GM18907 (cell line): ENCODE measurements around the gene NEIL3.
"Not testable (repeated sequence)": the region's sequence is repeated elsewhere in the genome, so short reads cannot be mapped to it uniquely, and the experiment has no call there.

Source experiments
- ATAC-seq: cut with Tn5 transposase; IDR thresholded peaks from one replicate; pipeline ENCODE4 v1.9.1; 2021; ENCODE audit warnings: mild to moderate bottlenecking, moderate library complexity; ENCODE audit not compliant: unreplicated experiment

The NEIL3 gene

GRCh38 chr4:177297785-177298391, 11.8 kb upstream of the NEIL3 start:
- no peak for ATAC-seq

GRCh38 chr4:177301126-177301639, 8.5 kb upstream of the NEIL3 start:
- ATAC-seq: no peak

- no peak for ATAC-seq
Observed at GRCh38 chr4:177302371-177303100, 7.1 kb upstream of the NEIL3 start.

- ATAC-seq: no peak
Observed at GRCh38 chr4:177304094-177304493, 5.6 kb upstream of the NEIL3 start.

- ATAC-seq: not testable (repeated sequence)
Observed at GRCh38 chr4:177304864-177305263, 4.8 kb upstream of the NEIL3 start.

GRCh38 chr4:177308125-177308524, 1.5 kb upstream of the NEIL3 start:
- ATAC-seq: no peak

GRCh38 chr4:177308847-177309521, 690 bp upstream of the NEIL3 start:
- peak; percentile 1 for ATAC-seq

GRCh38 chr4:177311589-177311988, 1.9 kb downstream of the NEIL3 start:
- ATAC-seq: no peak

GRCh38 chr4:177313263-177313662, 3.6 kb downstream of the NEIL3 start:
- ATAC-seq: no peak

GRCh38 chr4:177315767-177316464, 6.2 kb downstream of the NEIL3 start:
- ATAC-seq: peak; percentile 63

GRCh38 chr4:177320721-177321120, 11.0 kb downstream of the NEIL3 start:
- no peak for ATAC-seq

GRCh38 chr4:177321647-177322046, 12.0 kb downstream of the NEIL3 start:
- no peak for ATAC-seq

- ATAC-seq: no peak
Observed at GRCh38 chr4:177322266-177322665, 12.6 kb downstream of the NEIL3 start.

GRCh38 chr4:177322881-177323280, 13.2 kb downstream of the NEIL3 start:
- ATAC-seq: no peak

- ATAC-seq: no peak
Observed at GRCh38 chr4:177323416-177323815, 13.7 kb downstream of the NEIL3 start.

GRCh38 chr4:177332119-177332518, 22.4 kb downstream of the NEIL3 start:
- ATAC-seq: no peak

GRCh38 chr4:177339477-177340374, 30.1 kb downstream of the NEIL3 start:
- ATAC-seq: peak; percentile 99

GRCh38 chr4:177348348-177348747, 38.7 kb downstream of the NEIL3 start:
- no peak for ATAC-seq

GRCh38 chr4:177349191-177349590, 39.5 kb downstream of the NEIL3 start:
- ATAC-seq: no peak

GRCh38 chr4:177351622-177352244, 42.1 kb downstream of the NEIL3 start:
- ATAC-seq: no peak
